ENCODE results near the gene FEZF1. TPM values are rescaled to one million over a fixed set of nuclear protein-coding genes. Genes with fewer than 3 reads are reported as not detected.
A peak's percentile ranks its signal among the peaks of the same experiment; 100 is the strongest.

The FEZF1 gene
- total and polyA plus RNA-seq, 2 of the 4 experiments (the other 2 are of a cell fraction): not detected

GRCh38 chr7:122310119-122311021 is 5.8 kb upstream of the FEZF1 start:
- intact Hi-C loops (cut with micrococcal nuclease): no loop called here
- H4K20me1 ChIP-seq (ENCODE audit: insufficient read depth, low read length): no peaks in the 10 kb centered on the region
- no peak overlapping the region for H4K5ac ChIP-seq (ENCODE audit: low read depth, low read length)
- dilution Hi-C loops (cut with HindIII; ENCODE audit: low sequenced_read_pairs, unreplicated experiment): no loop called here
- no peaks in the 10 kb centered on the region for H3K4me1 ChIP-seq (ENCODE audit: control insufficient read depth, insufficient read depth, low read length)
- H2BK120ac ChIP-seq (ENCODE audit: low read depth, low read length): no peak overlapping the region
- no peak overlapping the region for H3K14ac ChIP-seq (replicated peaks; ENCODE audit: low read depth, low read length)
- TF ChIP-seq FOS (IDR thresholded peaks at IDR 0.05; ENCODE audit: low read depth, low read length): no peak
- TF ChIP-seq MAFK (IDR thresholded peaks at IDR 0.05; ENCODE audit: low read depth, low read length): no peak
- no peak for TF ChIP-seq ELK1 (IDR thresholded peaks at IDR 0.05; ENCODE audit: borderline replicate concordance, low read depth, low read length)
- no peak for TF ChIP-seq CTCF (conservative IDR thresholded peaks at IDR 0.05; ENCODE audit: low read depth, low read length)
- no peak for TF ChIP-seq NFE2L2 (IDR thresholded peaks at IDR 0.05; ENCODE audit: low read depth, low read length)
- no peak for TF ChIP-seq RFX5 (IDR thresholded peaks at IDR 0.05; ENCODE audit: low read depth, low read length)
- no peak for TF ChIP-seq MAZ (IDR thresholded peaks at IDR 0.05; ENCODE audit: borderline replicate concordance, low read depth, low read length)
- TF ChIP-seq SMC3 (IDR thresholded peaks at IDR 0.05; ENCODE audit: low read depth, low read length): no peak
- H3K4ac ChIP-seq (ENCODE audit: low read depth, low read length): no peak overlapping the region
- H3K9me1 ChIP-seq (ENCODE audit: insufficient read depth, low read length): no peaks in the 10 kb centered on the region
- H3K9ac ChIP-seq (ENCODE audit: low read depth, low read length): no peak overlapping the region
- no peak for DNase-seq
- H2AFZ ChIP-seq (replicated peaks; ENCODE audit: low read length, poor library complexity): peak overlapping the region; percentile 40
- H2AK9ac ChIP-seq (replicated peaks; ENCODE audit: low read depth, low read length, poor library complexity): no peak overlapping the region
- H3K4me2 ChIP-seq (ENCODE audit: low read depth, low read length): peak overlapping the region; percentile 85
- H2BK5ac ChIP-seq (ENCODE audit: low read depth, low read length, poor library complexity, severe bottlenecking): no peak overlapping the region
- H3K23ac ChIP-seq (ENCODE audit: low read depth, low read length): no peak overlapping the region
- H3K27ac ChIP-seq (ENCODE audit: insufficient read depth, low read length): no peak overlapping the region
- no peak overlapping the region for H4K8ac ChIP-seq (ENCODE audit: low read depth in 2 of 2, low read length in 2 of 2)
- peak; percentile 65 for ATAC-seq (ENCODE audit: low read depth)
- 1% methylated on average over 15 of the region's 61 CpGs; no CpG with 5 or more reads in 1 of the 2 experiments for WGBS, 2 experiments (ENCODE audit: extremely low coverage in 2 of 2, insufficient read length in 1 of 2)
- ChIA-PET POLR2A (ENCODE audit: unreplicated experiment) (no interaction called here), CTCF (no interaction called here)
- no peak overlapping the region for H2AK5ac ChIP-seq (ENCODE audit: low read depth, low read length)
- no peak overlapping the region for H2BK15ac ChIP-seq (ENCODE audit: low read depth, low read length)
- BruUV-seq (replicated peaks): no TSS peak
- peak overlapping the region; percentile 36 for H3K4me3 ChIP-seq (ENCODE audit: insufficient read depth, low read depth, low read length)
- H3K56ac ChIP-seq (ENCODE audit: extremely low read depth, insufficient read depth, low read length): no peak overlapping the region
- H3K79me1 ChIP-seq (ENCODE audit: low read depth in 1 of 2, low read length in 2 of 2): no peaks in the 10 kb centered on the region
- no peak overlapping the region for H2BK20ac ChIP-seq (ENCODE audit: low read depth, low read length)
- no peak overlapping the region for H4K91ac ChIP-seq (ENCODE audit: insufficient read depth, low read depth, low read length)
- H3K36me3 ChIP-seq (ENCODE audit: control insufficient read depth, insufficient read depth, low read length): no peaks in the 10 kb centered on the region
- in situ Hi-C loops (cut with MboI; ENCODE audit: low sequenced_read_pairs): no loop called here
- H3K18ac ChIP-seq (ENCODE audit: low read depth, low read length): no peak overlapping the region
- H3K27me3 ChIP-seq (ENCODE audit: control insufficient read depth, insufficient read depth, low read length): peaks cover 71% of the 10 kb centered on the region
- peaks cover 2% of the 10 kb centered on the region; the same call in 1 of the 2 replicates for H3K9me3 ChIP-seq (ENCODE audit: control insufficient read depth, insufficient read depth, low read length)

Measured in IMR-90 (cell line).